Ishikawa (cell line): ENCODE results near the gene PLXNC1.

ENCODE experiments used
- CEBPB ChIP-seq: IDR thresholded peaks from 2 replicates; pipeline ENCODE4 v1.6.1; 2012
- CREB1 ChIP-seq: IDR thresholded peaks from 2 replicates; pipeline ENCODE4 v1.6.1; 2012; ENCODE audit warnings: low read depth
- EGR1 ChIP-seq: IDR thresholded peaks from 2 replicates; pipeline ENCODE4 v1.6.1; 2012
- EP300 ChIP-seq: IDR thresholded peaks from 2 replicates; pipeline ENCODE4 v1.6.1; 2012; ENCODE audit warnings: borderline replicate concordance
- FOXM1 ChIP-seq: IDR thresholded peaks from 2 replicates; pipeline ENCODE4 v1.6.1; 2012; ENCODE audit warnings: low read depth, borderline replicate concordance
- NFIC ChIP-seq: IDR thresholded peaks from 2 replicates; pipeline ENCODE4 v1.6.1; 2012
- RAD21 ChIP-seq: IDR thresholded peaks from 2 replicates; pipeline ENCODE4 v1.6.1; 2012; ENCODE audit warnings: low read depth
- REST ChIP-seq: IDR thresholded peaks from 2 replicates; pipeline ENCODE4 v1.6.1; 2012; ENCODE audit warnings: low read depth, mild to moderate bottlenecking
- TAF1 ChIP-seq: IDR thresholded peaks from 2 replicates; pipeline ENCODE4 v1.6.1; 2012; ENCODE audit warnings: low read depth, mild to moderate bottlenecking
- TCF12 ChIP-seq: IDR thresholded peaks from 2 replicates; pipeline ENCODE4 v1.6.1; 2012; ENCODE audit warnings: low read depth
- USF1 ChIP-seq: IDR thresholded peaks from 2 replicates; pipeline ENCODE4 v1.6.1; 2012
- YY1 ChIP-seq: IDR thresholded peaks from 2 replicates; pipeline ENCODE4 v1.6.1; 2012; ENCODE audit warnings: low read depth
- ZBTB7A ChIP-seq: IDR thresholded peaks from 2 replicates; pipeline ENCODE4 v1.6.1; 2012; ENCODE audit warnings: low read depth
- TF ChIP-seq, protein P1 (sequence below): IDR thresholded peaks from 2 replicates; pipeline ENCODE4 v1.6.1; 2012

GRCh38 chr12:94103986-94104385 lies 44.4 kb upstream of the PLXNC1 start:
- TF ChIP-seq TAF1 (no peak), YY1 (no peak), REST (no peak), EP300 (no peak), EGR1 (no peak), RAD21 (no peak), CREB1 (no peak), CEBPB (no peak), FOXM1 (no peak), NFIC (no peak), TCF12 (no peak), ZBTB7A (no peak), USF1 (no peak)
- TF ChIP-seq, protein P1, sequence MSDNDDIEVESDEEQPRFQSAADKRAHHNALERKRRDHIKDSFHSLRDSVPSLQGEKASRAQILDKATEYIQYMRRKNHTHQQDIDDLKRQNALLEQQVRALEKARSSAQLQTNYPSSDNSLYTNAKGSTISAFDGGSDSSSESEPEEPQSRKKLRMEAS, result no peak
